ENCODE data around the gene BRI3BP.
"Not testable (repeated sequence)": the region's sequence is repeated elsewhere in the genome, so short reads cannot be mapped to it uniquely, and the experiment has no call there.

DNA sequence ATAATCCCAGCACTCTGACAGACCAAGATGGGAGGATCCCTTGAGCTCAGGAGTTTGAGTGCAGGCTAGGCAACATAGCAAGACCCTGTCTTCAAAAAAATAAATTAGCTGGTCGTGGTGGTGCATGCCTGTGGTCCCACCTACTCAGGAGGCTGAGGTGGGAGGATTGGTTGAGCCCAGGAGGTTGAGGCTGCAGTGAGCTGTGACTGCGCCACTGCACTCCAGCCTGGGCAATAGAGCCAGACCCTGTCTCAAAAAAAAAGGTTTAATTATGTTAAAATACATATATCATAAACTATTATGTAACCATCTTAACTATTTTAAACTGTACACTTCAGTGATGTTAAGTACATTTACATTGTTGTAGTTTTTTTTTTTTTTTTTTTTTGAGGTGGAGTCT is 80.8 kb downstream of the BRI3BP start:
- TF ChIP-seq, protein P1, sequence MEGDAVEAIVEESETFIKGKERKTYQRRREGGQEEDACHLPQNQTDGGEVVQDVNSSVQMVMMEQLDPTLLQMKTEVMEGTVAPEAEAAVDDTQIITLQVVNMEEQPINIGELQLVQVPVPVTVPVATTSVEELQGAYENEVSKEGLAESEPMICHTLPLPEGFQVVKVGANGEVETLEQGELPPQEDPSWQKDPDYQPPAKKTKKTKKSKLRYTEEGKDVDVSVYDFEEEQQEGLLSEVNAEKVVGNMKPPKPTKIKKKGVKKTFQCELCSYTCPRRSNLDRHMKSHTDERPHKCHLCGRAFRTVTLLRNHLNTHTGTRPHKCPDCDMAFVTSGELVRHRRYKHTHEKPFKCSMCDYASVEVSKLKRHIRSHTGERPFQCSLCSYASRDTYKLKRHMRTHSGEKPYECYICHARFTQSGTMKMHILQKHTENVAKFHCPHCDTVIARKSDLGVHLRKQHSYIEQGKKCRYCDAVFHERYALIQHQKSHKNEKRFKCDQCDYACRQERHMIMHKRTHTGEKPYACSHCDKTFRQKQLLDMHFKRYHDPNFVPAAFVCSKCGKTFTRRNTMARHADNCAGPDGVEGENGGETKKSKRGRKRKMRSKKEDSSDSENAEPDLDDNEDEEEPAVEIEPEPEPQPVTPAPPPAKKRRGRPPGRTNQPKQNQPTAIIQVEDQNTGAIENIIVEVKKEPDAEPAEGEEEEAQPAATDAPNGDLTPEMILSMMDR (IDR thresholded peaks at IDR 0.05 in 8 of 11, conservative IDR thresholded peaks at IDR 0.05 in 3 of 11), result not testable (repeated sequence)
- TF ChIP-seq POLR2AphosphoS5 (IDR thresholded peaks at IDR 0.05), result not testable (repeated sequence)
